Adrenal gland (tissue), 12 donors: ENCODE data around the gene SYT1. TPM values are rescaled to one million over a fixed set of nuclear protein-coding genes. Genes with fewer than 3 reads are reported as not detected.

Experiments used
- DNase-seq, 7 donors: peaks; one replicate each; pipeline ENCODE4 v3.0.0-alpha.2; 2019 to 2020
- H3K27ac ChIP-seq, 5 donors: fragments of 200-600 bp; sonication (generic) in 4 of 5; 1 replicate in 3 of 5; 2 replicates in 2 of 5; pipeline versions ENCODE4 v1.5.1 to v1.8.0; 2016 to 2020; ENCODE audit warnings: mild to moderate bottlenecking in 1 of 5
- H3K27me3 ChIP-seq: fragments of 200-600 bp; 2 replicates; pipeline ENCODE4 v1.8.0; 2021
- H3K36me3 ChIP-seq, 2 donors: fragments of 200-600 bp; replicated peaks in 1 of 2; 1 replicate in 1 of 2; 2 replicates in 1 of 2; pipeline versions ENCODE4 v1.5.1 to v1.8.0; 2018 to 2022
- H3K4me1 ChIP-seq, 2 donors: fragments of 200-600 bp; replicated peaks in 1 of 2; 1 replicate in 1 of 2; 2 replicates in 1 of 2; pipeline versions ENCODE4 v1.5.1 to v1.8.0; 2018 to 2021
- H3K4me3 ChIP-seq, 4 donors: fragments of 200-600 bp; sonication (generic) in 3 of 4; one replicate each; pipeline ENCODE4 v1.5.1; 2016 to 2018
- H3K9me3 ChIP-seq, 3 donors: fragments of 200-600 bp; sonication (generic) in 1 of 3; replicated peaks in 1 of 3; 1 replicate in 2 of 3; 2 replicates in 1 of 3; pipeline versions ENCODE4 v1.5.1 to v1.8.0; 2016 to 2021
- CTCF ChIP-seq, 6 experiments: fragments of 450-650 bp in 4 of 6; fragments of 200-600 bp in 2 of 6; sonication (generic) in 1 of 6; IDR thresholded peaks; 1 replicate in 5 of 6; 2 replicates in 1 of 6; pipeline versions ENCODE4 v1.5.1 to v1.8.0; 2016 to 2021; ENCODE audit warnings: antibody characterized with exemption in 6 of 6, mild to moderate bottlenecking in 2 of 6, moderate library complexity in 1 of 6
- POLR2A ChIP-seq, 2 donors: fragments of 450-650 bp; IDR thresholded peaks; one replicate each; pipeline ENCODE4 v1.6.1; 2017; ENCODE audit warnings: antibody characterized with exemption in 2 of 2, mild to moderate bottlenecking in 2 of 2, moderate library complexity in 1 of 2
- WGBS, 4 donors: extraction: QIAGEN DNeasy Blood & Tissue Kit in 2 of 4; methylation state at CpG; one replicate each; pipeline versions ENCODE4 v1.1.5 to v1.1.7; 2013 to 2017; 5-methylcytosine and 5-hydroxymethylcytosine counted together
- intact Hi-C, 2 donors: fragments of 100-400 bp; cut with DNase I; formaldehyde crosslinking; loops; one replicate each; pipeline versions ENCODE4 v1.14.1 to v1.15.0; 2022 to 2023
- polyA plus RNA-seq, 3 donors: library from polyadenylated mRNA; stranded (reverse); fragments of 200-250 nt in 2 of 3; fragments of 350-450 nt in 1 of 3; fragmentation: Illumina TruSeq in 1 of 3; extraction: RNeasy Lipid Tissue Mini Kit (QIAGEN cat#74804) in 1 of 3; gene quantifications; one replicate each; pipeline ENCODE4 v1.2.3, GENCODE V29; 2013 to 2014
- total RNA-seq, 9 donors: library from RNA; depleted of rRNA in 4 of 9; stranded (reverse); fragments of >200 nt in 4 of 9; fragments of 120-200 nt in 1 of 9; fragmentation: NEBNext Ultra II Directional in 1 of 9; extraction: Animal tissue kit (Norgen Biotek cat#: 25700) in 1 of 9; gene quantifications; one replicate each; pipeline versions ENCODE4 v1.1.0 to v1.2.4, GENCODE V29; 2013 to 2023
- donor health status: healthy with polysubstance abuse.
- donor health status: Bipolar disorder and iron deficiency.
- donor health status: DM: yes; HTN: yes; CAD: no.
- donor health status: DM: no; HTN: no; CAD: no.
- donor health status: DM: no; HTN: no; CAD: no.
- donor health status: DM: yes; HTN: yes; CAD: no.

The SYT1 gene
- total and polyA plus RNA-seq, 12 donors = 0.42 to 22.3 (median 4.6) TPM

- WGBS, 4 donors = 66 to 81% (median 69%) methylated on average over 2 of the region's 2 CpGs
- TF ChIP-seq POLR2A (IDR thresholded peaks at IDR 0.05) = no peak
- TF ChIP-seq CTCF (IDR thresholded peaks at IDR 0.05) = no peak
These were observed 465.4 kb downstream of the SYT1 start for GRCh38 chr12:79329933-79330332.

GRCh38 chr12:79331870-79332269 is 467.3 kb downstream of the SYT1 start:
- TF ChIP-seq CTCF (IDR thresholded peaks at IDR 0.05) (no peak), POLR2A (IDR thresholded peaks at IDR 0.05) (no peak)
- no peak overlapping the region for H3K4me3 ChIP-seq
- H3K36me3 ChIP-seq = no peaks in the 10 kb centered on the region
- no peaks in the 10 kb centered on the region for H3K27me3 ChIP-seq
- no peak overlapping the region for H3K27ac ChIP-seq
- 68 to 90% (median 72%) methylated on average over 1 of the region's 1 CpG for WGBS, 4 donors
- no peak for DNase-seq
- no peaks in the 10 kb centered on the region for H3K4me1 ChIP-seq
- intact Hi-C loops = no loop called here
- no peaks in the 10 kb centered on the region for H3K9me3 ChIP-seq

More at GRCh38 chr12:79329933-79330332, 465.4 kb downstream of the SYT1 start:
- H3K9me3 ChIP-seq = no peaks in the 10 kb centered on the region
- H3K4me1 ChIP-seq = no peaks in the 10 kb centered on the region
- H3K4me3 ChIP-seq = no peak overlapping the region
- no peak overlapping the region for H3K27ac ChIP-seq
- DNase-seq = no peak
- H3K36me3 ChIP-seq = no peaks in the 10 kb centered on the region
- intact Hi-C loops = no loop called here
- no peaks in the 10 kb centered on the region for H3K27me3 ChIP-seq

GRCh38 chr12:79333144-79333543 is 468.6 kb downstream of the SYT1 start:
- intact Hi-C loops = no loop called here
- DNase-seq = no peak
- WGBS, 4 donors = 81 to 91% (median 89%) methylated on average over 3 of the region's 3 CpGs
- Histone ChIP-seq H3K27me3 (no peaks in the 10 kb centered on the region), H3K4me1 (no peaks in the 10 kb centered on the region), H3K27ac (no peak overlapping the region), H3K9me3 (no peaks in the 10 kb centered on the region), H3K36me3 (no peaks in the 10 kb centered on the region), H3K4me3 (no peak overlapping the region)
- TF ChIP-seq POLR2A (IDR thresholded peaks at IDR 0.05) (no peak), CTCF (IDR thresholded peaks at IDR 0.05) (no peak)

- Histone ChIP-seq H3K36me3 (no peaks in the 10 kb centered on the region), H3K4me1 (no peaks in the 10 kb centered on the region), H3K9me3 (no peaks in the 10 kb centered on the region), H3K4me3 (no peak overlapping the region), H3K27ac (no peak overlapping the region), H3K27me3 (no peaks in the 10 kb centered on the region)
- no peak for DNase-seq
- intact Hi-C loops = no loop called here
- 72 to 82% (median 75%) methylated on average over 5 of the region's 5 CpGs for WGBS, 4 donors
- TF ChIP-seq POLR2A (IDR thresholded peaks at IDR 0.05) (no peak), CTCF (IDR thresholded peaks at IDR 0.05) (no peak)
These were observed 473.2 kb downstream of the SYT1 start for GRCh38 chr12:79337662-79338290.
